Fibroblast of lung (primary cell): ENCODE data around the gene PCSK2.
A peak's percentile ranks its signal among the peaks of the same experiment; 100 is the strongest.

ENCODE experiments used
- EZH2 ChIP-seq: IDR thresholded peaks from 2 replicates; pipeline ENCODE4 v1.5.1; 2012; ENCODE audit warnings: low read length, control low read depth, mild to moderate bottlenecking; ENCODE audit errors: missing control alignments
- TF ChIP-seq, protein P1 (sequence below), 2 donors: IDR thresholded peaks in 1 of 2; conservative IDR thresholded peaks in 1 of 2; 1 replicate in 1 of 2; 2 replicates in 1 of 2; pipeline ENCODE4 v1.5.1; 2011 to 2012; ENCODE audit warnings: low read length in 2 of 2, control low read depth in 1 of 2, inconsistent platforms in 1 of 2, low read depth in 1 of 2, mild to moderate bottlenecking in 1 of 2

GRCh38 chr20:17227219-17227575 lies 357 bp downstream of the PCSK2 start:
- TF ChIP-seq, protein P1, sequence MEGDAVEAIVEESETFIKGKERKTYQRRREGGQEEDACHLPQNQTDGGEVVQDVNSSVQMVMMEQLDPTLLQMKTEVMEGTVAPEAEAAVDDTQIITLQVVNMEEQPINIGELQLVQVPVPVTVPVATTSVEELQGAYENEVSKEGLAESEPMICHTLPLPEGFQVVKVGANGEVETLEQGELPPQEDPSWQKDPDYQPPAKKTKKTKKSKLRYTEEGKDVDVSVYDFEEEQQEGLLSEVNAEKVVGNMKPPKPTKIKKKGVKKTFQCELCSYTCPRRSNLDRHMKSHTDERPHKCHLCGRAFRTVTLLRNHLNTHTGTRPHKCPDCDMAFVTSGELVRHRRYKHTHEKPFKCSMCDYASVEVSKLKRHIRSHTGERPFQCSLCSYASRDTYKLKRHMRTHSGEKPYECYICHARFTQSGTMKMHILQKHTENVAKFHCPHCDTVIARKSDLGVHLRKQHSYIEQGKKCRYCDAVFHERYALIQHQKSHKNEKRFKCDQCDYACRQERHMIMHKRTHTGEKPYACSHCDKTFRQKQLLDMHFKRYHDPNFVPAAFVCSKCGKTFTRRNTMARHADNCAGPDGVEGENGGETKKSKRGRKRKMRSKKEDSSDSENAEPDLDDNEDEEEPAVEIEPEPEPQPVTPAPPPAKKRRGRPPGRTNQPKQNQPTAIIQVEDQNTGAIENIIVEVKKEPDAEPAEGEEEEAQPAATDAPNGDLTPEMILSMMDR (conservative IDR thresholded peaks at IDR 0.05 in 1 of 2, IDR thresholded peaks at IDR 0.05 in 1 of 2; ENCODE audit: low read depth in 1 of 2, low read length in 2 of 2), result no peak
- peak; percentile 29 for TF ChIP-seq EZH2
